SK-N-SH treated with all-trans-retinoic acid at 6 μM for 48 hours (cell line): Measurements from ENCODE around the gene PON2.

Experiments
- ATAC-seq: fragments of 200-7000 bp; cut with Tn5 transposase; 3 replicates; pipeline ENCODE4 v1.9.1; 2020; ENCODE audit warnings: mild to moderate bottlenecking, moderate library complexity
- ARNTL ChIP-seq: fragments of 450-650 bp; formaldehyde crosslinking; IDR thresholded peaks from 2 replicates; pipeline ENCODE4 v1.5.0; 2020; ENCODE audit warnings: low read depth, mild to moderate bottlenecking, moderate library complexity, borderline replicate concordance
- BACH2 ChIP-seq: fragments of 250-450 bp; sonication (Bioruptor Pico); IDR thresholded peaks from 2 replicates; pipeline ENCODE4 v1.9.0; 2021; ENCODE audit warnings: mild to moderate bottlenecking, borderline replicate concordance
- CSDC2 ChIP-seq: fragments of 250-450 bp; sonication (Bioruptor Pico); IDR thresholded peaks from 2 replicates; pipeline ENCODE4 v1.5.0; 2020; ENCODE audit warnings: mild to moderate bottlenecking, moderate library complexity
- CSRNP3 ChIP-seq: fragments of 250-450 bp; sonication (Bioruptor Pico); IDR thresholded peaks from 2 replicates; pipeline ENCODE4 v1.5.1; 2021; ENCODE audit warnings: mild to moderate bottlenecking, moderate library complexity
- ESRRG ChIP-seq: fragments of 250-450 bp; sonication (Bioruptor Pico); IDR thresholded peaks from 2 replicates; pipeline ENCODE4 v1.6.1; 2021; ENCODE audit warnings: mild to moderate bottlenecking
- GLIS3 ChIP-seq: fragments of 250-450 bp; sonication (Bioruptor Pico); IDR thresholded peaks from 2 replicates; pipeline ENCODE4 v1.5.0; 2020; ENCODE audit warnings: mild to moderate bottlenecking, moderate library complexity
- ISL1 ChIP-seq: fragments of 250-450 bp; sonication (Bioruptor Pico); IDR thresholded peaks from 2 replicates; pipeline ENCODE4 v2.1.2; 2022; ENCODE audit warnings: mild to moderate bottlenecking, moderate library complexity
- OSR1 ChIP-seq: fragments of 250-450 bp; sonication (Bioruptor Pico); IDR thresholded peaks from 2 replicates; pipeline ENCODE4 v1.8.0; 2022; ENCODE audit warnings: moderate library complexity, mild to moderate bottlenecking, inconsistent platforms
- PATZ1 ChIP-seq: fragments of 250-450 bp; sonication (Bioruptor Pico); IDR thresholded peaks from 2 replicates; pipeline ENCODE4 v1.8.0; 2020; ENCODE audit warnings: mild to moderate bottlenecking, moderate library complexity, borderline replicate concordance
- PPARA ChIP-seq: fragments of 250-450 bp; sonication (Bioruptor Pico); IDR thresholded peaks from 2 replicates; pipeline ENCODE4 v1.5.0; 2020; ENCODE audit warnings: mild to moderate bottlenecking, borderline replicate concordance
- RARB ChIP-seq: fragments of 250-450 bp; sonication (Bioruptor Pico); IDR thresholded peaks from 2 replicates; pipeline ENCODE4 v1.8.0; 2021; ENCODE audit warnings: mild to moderate bottlenecking, moderate library complexity
- SNAI2 ChIP-seq: fragments of 250-450 bp; sonication (Bioruptor Pico); IDR thresholded peaks from 2 replicates; pipeline ENCODE4 v1.5.0; 2020; ENCODE audit warnings: mild to moderate bottlenecking, moderate library complexity
- TCF4 ChIP-seq: fragments of 250-450 bp; sonication (Bioruptor Pico); IDR thresholded peaks from 2 replicates; pipeline ENCODE4 v1.8.0; 2021; ENCODE audit warnings: mild to moderate bottlenecking, moderate library complexity, borderline replicate concordance
- TOX ChIP-seq: fragments of 250-450 bp; sonication (Bioruptor Pico); IDR thresholded peaks from 2 replicates; pipeline ENCODE4 v1.8.0; 2021; ENCODE audit warnings: mild to moderate bottlenecking, moderate library complexity, borderline replicate concordance
- ZC3H10 ChIP-seq: fragments of 250-450 bp; sonication (Bioruptor Pico); IDR thresholded peaks from 2 replicates; pipeline ENCODE4 v1.5.1; 2021; ENCODE audit warnings: mild to moderate bottlenecking, moderate library complexity
- ZFP3 ChIP-seq: fragments of 250-450 bp; sonication (Bioruptor Pico); IDR thresholded peaks from 2 replicates; pipeline ENCODE4 v1.5.0; 2020; ENCODE audit warnings: mild to moderate bottlenecking, moderate library complexity
- ZFP30 ChIP-seq: fragments of 450-650 bp; formaldehyde crosslinking; IDR thresholded peaks from 2 replicates; pipeline ENCODE4 v1.5.0; 2022; ENCODE audit warnings: mild to moderate bottlenecking, moderate library complexity
- ZNF565 ChIP-seq: fragments of 450-650 bp; formaldehyde crosslinking; conservative IDR thresholded peaks from 2 replicates; pipeline ENCODE4 v1.5.0; 2020; ENCODE audit warnings: low read depth, mild to moderate bottlenecking, moderate library complexity
- ZNF70 ChIP-seq: fragments of 450-650 bp; formaldehyde crosslinking; IDR thresholded peaks from 2 replicates; pipeline ENCODE4 v1.5.0; 2020; ENCODE audit warnings: mild to moderate bottlenecking, moderate library complexity
- ZNF8 ChIP-seq: fragments of 450-650 bp; formaldehyde crosslinking; IDR thresholded peaks from 2 replicates; pipeline ENCODE4 v1.5.0; 2020; ENCODE audit warnings: mild to moderate bottlenecking, moderate library complexity
- TF ChIP-seq, protein P1 (sequence below): fragments of 250-450 bp; sonication (Bioruptor Pico); IDR thresholded peaks from 2 replicates; pipeline ENCODE4 v1.8.0; 2021; ENCODE audit warnings: low read depth, mild to moderate bottlenecking, moderate library complexity, borderline replicate concordance
- TF ChIP-seq, protein P2 (sequence below): fragments of 250-450 bp; sonication (Bioruptor Pico); IDR thresholded peaks from 2 replicates; pipeline ENCODE4 v1.5.1; 2020; ENCODE audit warnings: low read depth, mild to moderate bottlenecking, moderate library complexity

The PON2 gene

GRCh38 chr7:95375591-95376257 is 59.1 kb downstream of the PON2 start:
- no peak for TF ChIP-seq ZC3H10 (CRISPR knock-in tag)
- TF ChIP-seq ZNF70 (CRISPR knock-in tag) = no peak
- TF ChIP-seq ZNF565 (CRISPR knock-in tag) = no peak
- no peak for TF ChIP-seq ISL1
- no peak for TF ChIP-seq PATZ1 (CRISPR knock-in tag)
- no peak for TF ChIP-seq ZNF8 (CRISPR knock-in tag)
- TF ChIP-seq, protein P1, sequence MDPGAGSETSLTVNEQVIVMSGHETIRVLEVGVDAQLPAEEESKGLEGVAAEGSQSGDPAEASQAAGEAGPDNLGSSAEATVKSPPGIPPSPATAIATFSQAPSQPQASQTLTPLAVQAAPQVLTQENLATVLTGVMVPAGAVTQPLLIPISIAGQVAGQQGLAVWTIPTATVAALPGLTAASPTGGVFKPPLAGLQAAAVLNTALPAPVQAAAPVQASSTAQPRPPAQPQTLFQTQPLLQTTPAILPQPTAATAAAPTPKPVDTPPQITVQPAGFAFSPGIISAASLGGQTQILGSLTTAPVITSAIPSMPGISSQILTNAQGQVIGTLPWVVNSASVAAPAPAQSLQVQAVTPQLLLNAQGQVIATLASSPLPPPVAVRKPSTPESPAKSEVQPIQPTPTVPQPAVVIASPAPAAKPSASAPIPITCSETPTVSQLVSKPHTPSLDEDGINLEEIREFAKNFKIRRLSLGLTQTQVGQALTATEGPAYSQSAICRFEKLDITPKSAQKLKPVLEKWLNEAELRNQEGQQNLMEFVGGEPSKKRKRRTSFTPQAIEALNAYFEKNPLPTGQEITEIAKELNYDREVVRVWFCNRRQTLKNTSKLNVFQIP = no peak
- TF ChIP-seq RARB (CRISPR knock-in tag) = no peak
- no peak for TF ChIP-seq ARNTL (CRISPR knock-in tag)
- no peak for TF ChIP-seq SNAI2 (CRISPR knock-in tag)
- TF ChIP-seq CSDC2 (CRISPR knock-in tag) = no peak
- TF ChIP-seq ZFP3 = no peak
- no peak for TF ChIP-seq BACH2
- TF ChIP-seq, protein P2, sequence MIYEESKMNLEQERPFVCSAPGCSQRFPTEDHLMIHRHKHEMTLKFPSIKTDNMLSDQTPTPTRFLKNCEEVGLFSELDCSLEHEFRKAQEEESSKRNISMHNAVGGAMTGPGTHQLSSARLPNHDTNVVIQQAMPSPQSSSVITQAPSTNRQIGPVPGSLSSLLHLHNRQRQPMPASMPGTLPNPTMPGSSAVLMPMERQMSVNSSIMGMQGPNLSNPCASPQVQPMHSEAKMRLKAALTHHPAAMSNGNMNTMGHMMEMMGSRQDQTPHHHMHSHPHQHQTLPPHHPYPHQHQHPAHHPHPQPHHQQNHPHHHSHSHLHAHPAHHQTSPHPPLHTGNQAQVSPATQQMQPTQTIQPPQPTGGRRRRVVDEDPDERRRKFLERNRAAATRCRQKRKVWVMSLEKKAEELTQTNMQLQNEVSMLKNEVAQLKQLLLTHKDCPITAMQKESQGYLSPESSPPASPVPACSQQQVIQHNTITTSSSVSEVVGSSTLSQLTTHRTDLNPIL = no peak
- no peak for TF ChIP-seq PPARA
- no peak for TF ChIP-seq OSR1 (CRISPR knock-in tag)
- no peak for TF ChIP-seq ZFP30 (CRISPR knock-in tag)
- no peak for TF ChIP-seq GLIS3 (CRISPR knock-in tag)
- no peak for TF ChIP-seq TOX (CRISPR knock-in tag)
- no peak for TF ChIP-seq TCF4 (CRISPR knock-in tag)
- ATAC-seq = no peak

DNA sequence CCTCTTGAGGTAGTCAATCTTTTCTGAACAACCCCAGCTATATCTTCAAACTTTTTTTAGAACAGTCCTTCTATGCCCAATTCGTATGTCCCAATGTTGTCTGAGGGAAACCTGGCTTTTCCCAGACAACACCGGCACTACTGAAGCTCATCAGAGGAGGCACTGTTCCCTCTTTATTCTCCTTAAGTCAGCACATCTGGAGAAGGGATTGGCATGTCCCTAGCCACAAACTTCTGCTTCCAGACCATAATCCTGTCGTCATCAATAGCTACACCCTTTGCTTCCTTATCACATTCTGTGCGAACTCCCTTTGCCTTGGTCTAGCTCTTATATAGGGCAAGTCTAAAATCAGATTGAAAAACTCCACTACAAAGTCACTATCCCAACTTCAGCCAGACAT is 61.5 kb downstream of the PON2 start:
- ATAC-seq = peak; percentile 31; the same call in 1 of the 3 replicates
- TF ChIP-seq ZC3H10 (CRISPR knock-in tag) (no peak), PPARA (no peak), ISL1 (no peak), ZNF70 (CRISPR knock-in tag) (no peak), ZNF8 (CRISPR knock-in tag) (no peak), TOX (CRISPR knock-in tag) (no peak), ESRRG (CRISPR knock-in tag) (no peak), ZFP3 (no peak), OSR1 (CRISPR knock-in tag) (no peak), ZNF565 (CRISPR knock-in tag) (no peak), PATZ1 (CRISPR knock-in tag) (no peak), CSDC2 (CRISPR knock-in tag) (no peak), ZFP30 (CRISPR knock-in tag) (no peak)

- TF ChIP-seq ISL1 (no peak), ZFP30 (CRISPR knock-in tag) (no peak), PATZ1 (CRISPR knock-in tag) (no peak), ESRRG (CRISPR knock-in tag) (no peak), BACH2 (no peak), ZNF8 (CRISPR knock-in tag) (no peak), CSRNP3 (CRISPR knock-in tag) (no peak), ZNF70 (CRISPR knock-in tag) (no peak), PPARA (no peak), OSR1 (CRISPR knock-in tag) (no peak), SNAI2 (CRISPR knock-in tag) (no peak)
- no peak for ATAC-seq
These were observed 66.6 kb downstream of the PON2 start for GRCh38 chr7:95368235-95368634.
